ENCODE measurements around the gene RAB11FIP5. TPM values are rescaled to one million over a fixed set of nuclear protein-coding genes. Genes with fewer than 3 reads are reported as not detected.

Gene RAB11FIP5
- total and polyA plus RNA-seq, 9 of the 15 experiments (the other 6 are each of a cell fraction or from before 2014, with no cell fraction given), result 1.7 to 14.4 (median 6.4) TPM

DNA sequence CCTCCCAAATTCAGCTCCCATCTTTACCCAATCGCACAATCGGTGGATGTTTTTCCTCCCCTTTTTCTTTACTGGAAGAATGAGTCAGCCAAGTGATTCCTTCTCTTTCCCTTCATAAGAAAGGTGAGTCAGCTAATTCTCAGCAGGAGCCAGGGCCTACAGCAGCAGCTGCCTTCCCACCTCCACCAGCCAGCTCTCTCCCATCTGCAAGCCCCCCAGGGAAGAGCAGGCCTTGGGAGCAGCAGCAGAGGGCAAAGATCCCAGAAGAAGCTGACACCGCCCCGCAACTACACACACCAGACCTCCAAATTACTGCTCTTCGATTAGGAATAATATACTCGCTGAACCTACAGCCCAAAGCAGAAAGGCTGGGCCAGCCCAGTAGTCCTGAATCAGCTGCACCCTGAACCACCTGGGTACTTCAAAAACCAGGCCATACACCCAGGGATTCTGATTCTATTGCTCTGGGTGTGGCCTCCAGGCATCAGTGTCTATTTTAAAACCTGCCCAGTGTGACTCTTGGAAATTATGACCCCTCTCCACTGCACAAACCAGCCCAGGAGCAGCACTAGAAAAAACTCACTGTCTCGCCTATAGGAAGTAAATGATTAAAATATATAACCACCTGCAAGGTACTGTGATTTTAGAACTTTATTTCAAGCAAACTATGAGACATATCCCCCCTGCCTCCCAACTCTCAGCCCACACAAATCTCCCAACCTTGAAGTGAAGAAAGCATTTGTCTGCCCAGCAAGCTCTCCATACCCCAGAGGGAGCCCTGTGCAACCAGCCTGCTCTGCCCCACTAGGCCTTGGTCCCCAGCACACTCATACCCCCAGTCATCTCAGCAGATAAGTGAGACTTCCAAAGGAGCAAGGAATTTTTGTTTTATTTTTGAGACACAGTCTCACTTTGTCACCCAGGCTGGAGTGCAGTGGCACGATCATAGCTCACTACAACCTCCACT, 48.6 kb downstream of the RAB11FIP5 start (continued):
- TF ChIP-seq SNRNP70 (optimal IDR thresholded peaks at IDR 0.05; ENCODE audit: low read depth, low read length), result no peak
- TF ChIP-seq ZNF778 (CRISPR knock-in tag; IDR thresholded peaks at IDR 0.05), result no peak
- no peak for TF ChIP-seq SMAD1 (IDR thresholded peaks at IDR 0.05; ENCODE audit: low read depth, low read length, partially characterized antibody)
- TF ChIP-seq, protein P1, sequence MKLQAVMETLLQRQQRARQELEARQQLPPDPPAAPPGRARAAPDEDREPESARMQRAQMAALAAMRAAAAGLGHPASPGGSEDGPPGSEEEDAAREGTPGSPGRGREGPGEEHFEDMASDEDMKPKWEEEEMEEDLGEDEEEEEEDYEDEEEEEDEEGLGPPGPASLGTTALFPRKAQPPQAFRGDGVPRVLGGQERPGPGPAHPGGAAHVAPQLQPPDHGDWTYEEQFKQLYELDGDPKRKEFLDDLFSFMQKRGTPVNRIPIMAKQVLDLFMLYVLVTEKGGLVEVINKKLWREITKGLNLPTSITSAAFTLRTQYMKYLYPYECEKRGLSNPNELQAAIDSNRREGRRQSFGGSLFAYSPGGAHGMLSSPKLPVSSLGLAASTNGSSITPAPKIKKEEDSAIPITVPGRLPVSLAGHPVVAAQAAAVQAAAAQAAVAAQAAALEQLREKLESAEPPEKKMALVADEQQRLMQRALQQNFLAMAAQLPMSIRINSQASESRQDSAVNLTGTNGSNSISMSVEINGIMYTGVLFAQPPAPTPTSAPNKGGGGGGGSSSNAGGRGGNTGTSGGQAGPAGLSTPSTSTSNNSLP (IDR thresholded peaks at IDR 0.05; ENCODE audit: borderline replicate concordance, low read depth, low read length), result no peak
- TF ChIP-seq CHD1 (IDR thresholded peaks at IDR 0.05; ENCODE audit: low read length), result no peak
- TF ChIP-seq, protein P2, sequence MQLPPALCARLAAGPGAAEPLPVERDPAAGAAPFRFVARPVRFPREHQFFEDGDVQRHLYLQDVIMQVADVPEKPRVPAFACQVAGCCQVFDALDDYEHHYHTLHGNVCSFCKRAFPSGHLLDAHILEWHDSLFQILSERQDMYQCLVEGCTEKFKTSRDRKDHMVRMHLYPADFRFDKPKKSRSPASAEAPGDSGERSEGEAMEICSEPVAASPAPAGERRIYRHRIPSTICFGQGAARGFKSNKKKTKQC (CRISPR knock-in tag; IDR thresholded peaks at IDR 0.05), result no peak
- TF ChIP-seq ILK (tag; IDR thresholded peaks at IDR 0.05; ENCODE audit: borderline replicate concordance, low read depth), result no peak
- no peak for TF ChIP-seq ZNF197 (CRISPR knock-in tag; IDR thresholded peaks at IDR 0.05; ENCODE audit: low read depth)
- TF ChIP-seq ZNF324 (CRISPR knock-in tag; IDR thresholded peaks at IDR 0.05), result no peak
- TF ChIP-seq, protein P3, sequence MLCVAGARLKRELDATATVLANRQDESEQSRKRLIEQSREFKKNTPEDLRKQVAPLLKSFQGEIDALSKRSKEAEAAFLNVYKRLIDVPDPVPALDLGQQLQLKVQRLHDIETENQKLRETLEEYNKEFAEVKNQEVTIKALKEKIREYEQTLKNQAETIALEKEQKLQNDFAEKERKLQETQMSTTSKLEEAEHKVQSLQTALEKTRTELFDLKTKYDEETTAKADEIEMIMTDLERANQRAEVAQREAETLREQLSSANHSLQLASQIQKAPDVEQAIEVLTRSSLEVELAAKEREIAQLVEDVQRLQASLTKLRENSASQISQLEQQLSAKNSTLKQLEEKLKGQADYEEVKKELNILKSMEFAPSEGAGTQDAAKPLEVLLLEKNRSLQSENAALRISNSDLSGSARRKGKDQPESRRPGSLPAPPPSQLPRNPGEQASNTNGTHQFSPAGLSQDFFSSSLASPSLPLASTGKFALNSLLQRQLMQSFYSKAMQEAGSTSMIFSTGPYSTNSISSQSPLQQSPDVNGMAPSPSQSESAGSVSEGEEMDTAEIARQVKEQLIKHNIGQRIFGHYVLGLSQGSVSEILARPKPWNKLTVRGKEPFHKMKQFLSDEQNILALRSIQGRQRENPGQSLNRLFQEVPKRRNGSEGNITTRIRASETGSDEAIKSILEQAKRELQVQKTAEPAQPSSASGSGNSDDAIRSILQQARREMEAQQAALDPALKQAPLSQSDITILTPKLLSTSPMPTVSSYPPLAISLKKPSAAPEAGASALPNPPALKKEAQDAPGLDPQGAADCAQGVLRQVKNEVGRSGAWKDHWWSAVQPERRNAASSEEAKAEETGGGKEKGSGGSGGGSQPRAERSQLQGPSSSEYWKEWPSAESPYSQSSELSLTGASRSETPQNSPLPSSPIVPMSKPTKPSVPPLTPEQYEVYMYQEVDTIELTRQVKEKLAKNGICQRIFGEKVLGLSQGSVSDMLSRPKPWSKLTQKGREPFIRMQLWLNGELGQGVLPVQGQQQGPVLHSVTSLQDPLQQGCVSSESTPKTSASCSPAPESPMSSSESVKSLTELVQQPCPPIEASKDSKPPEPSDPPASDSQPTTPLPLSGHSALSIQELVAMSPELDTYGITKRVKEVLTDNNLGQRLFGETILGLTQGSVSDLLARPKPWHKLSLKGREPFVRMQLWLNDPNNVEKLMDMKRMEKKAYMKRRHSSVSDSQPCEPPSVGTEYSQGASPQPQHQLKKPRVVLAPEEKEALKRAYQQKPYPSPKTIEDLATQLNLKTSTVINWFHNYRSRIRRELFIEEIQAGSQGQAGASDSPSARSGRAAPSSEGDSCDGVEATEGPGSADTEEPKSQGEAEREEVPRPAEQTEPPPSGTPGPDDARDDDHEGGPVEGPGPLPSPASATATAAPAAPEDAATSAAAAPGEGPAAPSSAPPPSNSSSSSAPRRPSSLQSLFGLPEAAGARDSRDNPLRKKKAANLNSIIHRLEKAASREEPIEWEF (CRISPR knock-in tag; IDR thresholded peaks at IDR 0.05), result no peak
- no peak for TF ChIP-seq RAD51 (IDR thresholded peaks at IDR 0.05; ENCODE audit: borderline replicate concordance, low read depth)
- peak; percentile 59; the same call in 1 of the 2 replicates for TF ChIP-seq ZNF589 (CRISPR knock-in tag; IDR thresholded peaks at IDR 0.05; ENCODE audit: low read depth)
